GM06990 (cell line): ENCODE results near the gene CCDC85C.

ENCODE experiments used
- DNase-seq: peaks from one replicate; pipeline ENCODE4 v3.0.0-alpha.2; 2011; ENCODE audit not compliant: insufficient read length; ENCODE audit errors: extremely low read depth
- H3K27me3 ChIP-seq: replicated peaks from 2 replicates; pipeline ENCODE4 v1.6.0; 2011; ENCODE audit warnings: low read length; ENCODE audit not compliant: control insufficient read depth, insufficient read depth
- H3K36me3 ChIP-seq: 2 replicates; pipeline ENCODE4 v1.5.1; 2011; ENCODE audit warnings: low read length; ENCODE audit not compliant: control insufficient read depth, insufficient read depth
- H3K4me3 ChIP-seq: replicated peaks from 2 replicates; pipeline ENCODE4 v1.5.1; 2011; ENCODE audit warnings: low read depth, mild to moderate bottlenecking, control low read depth, low read length
- CTCF ChIP-seq: IDR thresholded peaks from 2 replicates; pipeline ENCODE4 v1.5.1; 2011; ENCODE audit warnings: low read length, control low read depth, mild to moderate bottlenecking, inconsistent platforms; ENCODE audit not compliant: insufficient read depth, poor library complexity, severe bottlenecking

Gene CCDC85C

DNA sequence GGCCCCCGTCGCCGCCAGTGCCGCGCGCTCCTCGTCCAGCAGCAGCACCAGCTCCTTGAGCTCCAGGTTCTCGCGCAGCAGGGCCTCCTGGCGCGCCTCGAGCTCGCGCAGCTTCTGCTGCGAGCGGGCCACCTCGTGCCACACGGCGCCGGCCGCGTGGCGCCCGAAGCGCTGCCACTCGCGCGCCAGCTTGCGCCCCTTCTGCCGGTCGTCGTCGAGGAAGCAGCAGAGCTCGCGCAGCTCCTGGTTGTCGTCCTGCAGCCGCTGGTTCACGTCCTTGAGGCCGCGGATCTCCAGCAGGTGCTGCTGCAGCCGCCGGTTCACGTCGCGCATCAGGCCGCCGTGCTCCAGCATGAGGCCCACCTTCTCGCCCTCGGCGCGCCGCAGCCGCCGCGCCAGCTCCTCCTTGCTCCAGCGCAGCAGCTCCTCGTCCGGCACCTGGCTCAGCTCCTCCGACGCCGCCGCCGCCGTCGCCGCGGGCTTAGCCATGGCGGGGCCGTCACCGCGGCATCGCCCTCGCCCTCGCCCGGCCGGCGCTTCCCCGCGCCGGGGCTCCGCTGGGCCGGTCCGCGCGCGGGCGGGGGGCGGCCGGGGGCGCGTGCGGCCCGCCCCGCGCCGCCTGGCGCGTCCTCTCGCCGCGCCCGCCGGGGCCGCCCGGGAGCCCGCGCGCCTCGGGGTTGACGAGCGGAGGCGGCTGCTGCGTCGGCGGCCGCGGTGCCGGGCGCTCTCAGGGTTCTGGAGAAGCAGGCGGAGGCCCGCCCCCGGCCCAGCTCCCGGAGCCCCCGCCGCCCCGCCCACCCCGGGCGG lies at the start of gene CCDC85C:
Gene CCDC85C (minus strand): TSS at position 737 of the 807 bp plus-strand sequence. CDS start 248 bp downstream, at position 489.
- Histone ChIP-seq H3K27me3 (no peaks in the 10 kb centered on the region), H3K36me3 (no peaks in the 10 kb centered on the region), H3K4me3 (peak within 1 kb of the TSS; percentile 79)
- TF ChIP-seq CTCF = no peak
- DNase-seq = peak; percentile 48

DNA sequence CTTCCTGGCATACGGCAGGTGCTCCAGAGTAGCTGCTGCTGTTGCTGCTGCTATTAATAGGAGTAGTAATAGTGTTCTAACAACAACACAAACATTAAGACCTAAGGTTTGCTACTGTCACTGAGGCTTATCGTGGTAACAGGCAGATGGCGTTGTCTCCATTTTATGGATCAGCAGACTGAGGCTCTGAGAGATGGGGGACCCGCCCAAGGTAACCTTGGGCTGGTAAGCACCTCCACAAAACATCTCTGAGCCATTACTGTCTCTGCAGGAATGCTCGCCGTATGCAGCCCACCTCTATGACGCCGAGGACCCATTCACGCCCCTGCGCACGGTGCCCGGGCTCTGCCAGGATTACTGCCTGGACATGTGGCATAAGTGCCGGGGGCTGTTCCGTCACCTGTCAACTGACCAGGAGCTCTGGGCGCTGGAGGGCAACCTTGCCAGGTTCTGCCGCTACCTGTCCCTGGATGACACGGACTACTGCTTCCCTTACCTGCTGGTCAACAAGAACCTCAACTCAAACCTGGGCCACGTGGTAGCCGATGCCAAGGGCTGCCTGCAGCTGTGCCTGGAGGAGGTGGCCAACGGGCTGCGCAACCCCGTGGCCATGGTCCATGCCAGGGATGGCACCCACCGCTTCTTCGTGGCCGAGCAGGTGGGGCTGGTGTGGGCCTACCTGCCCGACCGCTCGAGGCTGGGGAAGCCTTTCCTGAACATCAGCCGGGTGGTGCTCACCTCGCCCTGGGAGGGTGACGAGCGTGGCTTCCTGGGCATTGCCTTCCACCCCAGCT lies 48.1 kb upstream of the CCDC85C start:
- TF ChIP-seq CTCF = no peak
- DNase-seq = no peak
- no peaks in the 10 kb centered on the region; the same call in none of the 2 replicates for H3K27me3 ChIP-seq
- no peaks in the 10 kb centered on the region for H3K36me3 ChIP-seq
- H3K4me3 ChIP-seq = no peak overlapping the region

DNA sequence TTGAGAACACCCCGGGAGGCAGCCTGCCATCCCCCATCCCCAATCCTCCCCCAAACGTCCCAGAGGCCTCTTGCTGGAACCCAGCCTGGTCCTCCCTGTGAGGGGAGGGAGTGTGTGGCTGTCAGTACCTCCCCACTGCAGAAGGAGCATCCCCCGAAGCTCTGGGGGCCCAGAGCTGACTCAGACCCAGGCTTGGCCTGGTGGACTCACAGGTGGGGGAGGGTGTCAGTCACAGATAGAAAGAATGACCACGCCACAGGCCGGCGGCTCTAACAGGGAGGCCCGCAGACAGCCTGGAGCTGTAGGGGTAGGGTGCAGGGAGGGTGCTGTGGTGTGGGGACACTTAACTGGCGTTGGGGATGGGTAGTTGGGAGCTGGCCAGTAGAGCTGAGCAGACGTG lies 46.2 kb upstream of the CCDC85C start:
- Histone ChIP-seq H3K4me3 (no peak overlapping the region), H3K27me3 (no peaks in the 10 kb centered on the region; the same call in none of the 2 replicates), H3K36me3 (no peaks in the 10 kb centered on the region)
- DNase-seq = no peak
- TF ChIP-seq CTCF = no peak

GRCh38 chr14:99649643-99650042 lies 45.6 kb upstream of the CCDC85C start:
- Histone ChIP-seq H3K4me3 (no peak overlapping the region), H3K36me3 (no peaks in the 10 kb centered on the region), H3K27me3 (no peaks in the 10 kb centered on the region; the same call in none of the 2 replicates)
- TF ChIP-seq CTCF = no peak
- no peak for DNase-seq

DNA sequence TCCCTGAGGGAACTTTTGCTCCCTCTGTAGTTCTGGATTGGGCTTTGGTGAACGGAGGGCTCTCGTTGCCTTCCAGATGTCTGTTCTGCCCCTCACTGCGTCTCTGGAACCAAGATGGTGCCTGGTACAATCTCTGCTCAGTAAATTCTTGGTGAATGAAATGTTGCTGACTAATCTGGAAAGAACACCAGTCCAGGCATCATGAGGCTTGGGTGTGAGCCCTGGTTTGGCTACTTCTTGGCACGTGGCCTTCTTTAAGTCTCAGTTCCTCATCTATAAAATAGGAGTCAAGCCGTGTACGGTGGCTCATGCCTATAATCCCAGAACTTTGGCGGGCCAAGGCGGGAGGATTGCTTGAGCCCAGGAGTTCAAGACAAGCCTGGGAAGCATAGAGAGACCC lies 45.2 kb upstream of the CCDC85C start:
- Histone ChIP-seq H3K27me3 (no peaks in the 10 kb centered on the region; the same call in none of the 2 replicates), H3K4me3 (no peak overlapping the region), H3K36me3 (no peaks in the 10 kb centered on the region)
- TF ChIP-seq CTCF = no peak
- DNase-seq = no peak
